Lung (tissue), 12 donors: ENCODE measurements around the gene DLG2. TPM values are rescaled to one million over a fixed set of nuclear protein-coding genes. Genes with fewer than 3 reads are reported as not detected.

Experiments
- ATAC-seq: fragments of 200-7000 bp; cut with Tn5 transposase; one replicate; pipeline ENCODE4 v1.9.1; 2020; ENCODE audit warnings: moderate number of reproducible peaks; ENCODE audit not compliant: insufficient read depth, low FRiP score
- DNase-seq, 3 donors: peaks; one replicate each; pipeline ENCODE4 v3.0.0-alpha.2; 2013 to 2017
- H3K27ac ChIP-seq, 2 donors: one replicate each; pipeline ENCODE4 v1.5.1; 2013; ENCODE audit warnings: mild to moderate bottlenecking in 2 of 2, moderate library complexity in 2 of 2, control low read depth in 1 of 2, inconsistent platforms in 1 of 2, low read depth in 1 of 2, low read length in 1 of 2
- H3K27me3 ChIP-seq, 3 donors: one replicate each; pipeline ENCODE4 v1.5.1; 2013; ENCODE audit warnings: low read length in 2 of 3; ENCODE audit not compliant: control insufficient read depth in 3 of 3, insufficient read depth in 3 of 3
- H3K36me3 ChIP-seq, 4 donors: one replicate each; pipeline ENCODE4 v1.5.1; 2013; ENCODE audit warnings: low read length in 4 of 4, mild to moderate bottlenecking in 1 of 4, moderate library complexity in 1 of 4; ENCODE audit not compliant: control insufficient read depth in 4 of 4, insufficient read depth in 4 of 4
- H3K4me1 ChIP-seq, 5 donors: one replicate each; pipeline ENCODE4 v1.5.1; 2013; ENCODE audit warnings: low read length in 5 of 5, mild to moderate bottlenecking in 2 of 5, moderate library complexity in 1 of 5; ENCODE audit not compliant: control insufficient read depth in 5 of 5, insufficient read depth in 5 of 5
- H3K4me3 ChIP-seq: one replicate; pipeline ENCODE4 v1.5.1; 2013; ENCODE audit warnings: mild to moderate bottlenecking, control low read depth, moderate library complexity
- H3K9ac ChIP-seq, 2 donors: one replicate each; pipeline ENCODE4 v1.5.1; 2013; ENCODE audit warnings: low read length in 2 of 2, control low read depth in 1 of 2; ENCODE audit not compliant: insufficient read depth in 1 of 2
- H3K9me3 ChIP-seq, 4 donors: one replicate each; pipeline ENCODE4 v1.5.1; 2013; ENCODE audit warnings: low read length in 3 of 4, mild to moderate bottlenecking in 1 of 4, moderate library complexity in 1 of 4; ENCODE audit not compliant: control insufficient read depth in 4 of 4, insufficient read depth in 3 of 4
- CTCF ChIP-seq: IDR thresholded peaks from 2 replicates; pipeline ENCODE4 v1.5.1; 2012; ENCODE audit warnings: mild to moderate bottlenecking; ENCODE audit errors: control extremely low read depth, extremely low read depth
- WGBS, 2 donors: extraction: QIAGEN DNeasy Blood & Tissue Kit; methylation state at CpG; one replicate each; pipeline ENCODE4 v1.1.7; 2013; 5-methylcytosine and 5-hydroxymethylcytosine counted together
- polyA plus RNA-seq, 2 donors: library from polyadenylated mRNA; stranded (reverse); fragments of 200-250 nt; gene quantifications; one replicate each; pipeline ENCODE4 v1.2.1, GENCODE V29; 2013
- total RNA-seq, 2 donors: library from RNA; depleted of rRNA in 1 of 2; stranded (reverse); fragments of >200 nt in 1 of 2; gene quantifications; one replicate each; pipeline ENCODE4 v1.2.1, GENCODE V29; 2014 to 2021
- donor health status: control.
- donor health status: control.
- donor health status: Bipolar disorder and iron deficiency.
- donor health status: healthy.
- donor health status: DM: yes; HTN: yes; CAD: no.

DLG2 gene
- total and polyA plus RNA-seq, 4 donors, result 0.32 to 24.1 (median 5.4) TPM

GRCh38 chr11:83691451-83691950, 1935.6 kb downstream of the DLG2 start:
- Histone ChIP-seq H3K9ac (no peak overlapping the region), H3K36me3 (no peaks in the 10 kb centered on the region), H3K27ac (peak overlapping the region in 1 of 2 donors; percentile 30), H3K9me3 (no peaks in the 10 kb centered on the region), H3K27me3 (no peaks in the 10 kb centered on the region), H3K4me3 (no peak overlapping the region), H3K4me1 (peaks cover 0 to 47% (median 11%) of the 10 kb centered on the region in 5 donors)
- DNase-seq, result peak; percentile 87 to 98 (median 96)
- 58 to 78% methylated on average over 9 of the region's 9 CpGs for WGBS, 2 donors
- ATAC-seq, result no peak
- TF ChIP-seq CTCF, result no peak

- H3K27me3 ChIP-seq, result no peaks in the 10 kb centered on the region
- no peak overlapping the region for H3K4me3 ChIP-seq
- peaks cover 0 to 42% (median 11%) of the 10 kb centered on the region in 5 donors for H3K4me1 ChIP-seq
- ATAC-seq (no peak), DNase-seq (peak in 2 of 3 donors; percentile 32 to 34)
- H3K9ac ChIP-seq, result no peak overlapping the region
- TF ChIP-seq CTCF, result no peak
- no peak overlapping the region for H3K27ac ChIP-seq
- H3K9me3 ChIP-seq, result no peaks in the 10 kb centered on the region
- WGBS, 2 donors, result 72 to 88% methylated on average over 1 of the region's 1 CpG
- H3K36me3 ChIP-seq, result no peaks in the 10 kb centered on the region
Observed at GRCh38 chr11:83689144-83689780, 1937.9 kb downstream of the DLG2 start.

- no peak overlapping the region for H3K9ac ChIP-seq
- WGBS, 2 donors, result 76 to 82% methylated on average over 5 of the region's 5 CpGs
- ATAC-seq, result no peak
- no peak overlapping the region for H3K27ac ChIP-seq
- H3K9me3 ChIP-seq, result no peaks in the 10 kb centered on the region
- DNase-seq, result no peak
- H3K36me3 ChIP-seq, result no peaks in the 10 kb centered on the region
- H3K4me3 ChIP-seq, result no peak overlapping the region
- no peaks in the 10 kb centered on the region for H3K27me3 ChIP-seq
- TF ChIP-seq CTCF, result no peak
- peaks cover 0 to 27% (median 11%) of the 10 kb centered on the region in 5 donors for H3K4me1 ChIP-seq
Observed at GRCh38 chr11:83687787-83688186, 1939.4 kb downstream of the DLG2 start.
